IMR-90 (cell line): ENCODE data around the gene TGFB1. TPM values are rescaled to one million over a fixed set of nuclear protein-coding genes. Genes with fewer than 3 reads are reported as not detected.

Source experiments
- ATAC-seq: fragments of 200-7000 bp; cut with Tn5 transposase; 2 replicates; pipeline ENCODE4 v1.9.1; 2020; ENCODE audit warnings: low read depth, mild to moderate bottlenecking, moderate library complexity
- BruUV-seq: library from RNA; stranded (reverse); fragments of 400-500 nt; replicated peaks from 2 replicates; lab custom pipeline; 2021; lab: Mats Ljungman, UMichigan
- CTCF ChIA-PET: fragments of 300-600 bp; formaldehyde crosslinking; extraction: SDS; loops from one replicate; lab custom pipeline; 2021; ENCODE audit warnings: antibody characterized with exemption; lab: Yijun Ruan, JAX
- POLR2A ChIA-PET: fragments of 300-600 bp; sonication (Branson Sonifier 250); formaldehyde crosslinking; loops from one replicate; lab custom pipeline; 2022; ENCODE audit warnings: antibody characterized with exemption; ENCODE audit not compliant: unreplicated experiment; lab: Charles Lee
- DNase-seq: peaks from one replicate; pipeline ENCODE4 v3.0.0; 2013
- H2AFZ ChIP-seq: replicated peaks from 2 replicates; pipeline ENCODE3; 2013; ENCODE audit warnings: low read length, mild to moderate bottlenecking; ENCODE audit not compliant: poor library complexity
- H2AK5ac ChIP-seq: 2 replicates; pipeline ENCODE4 v1.6.1; 2013; ENCODE audit warnings: low read depth, low read length, inconsistent platforms
- H2AK9ac ChIP-seq: replicated peaks from 2 replicates; pipeline ENCODE3; 2013; ENCODE audit warnings: mild to moderate bottlenecking, low read depth, low read length, moderate library complexity; ENCODE audit not compliant: poor library complexity
- H2BK120ac ChIP-seq: 2 replicates; pipeline ENCODE4 v1.6.1; 2013; ENCODE audit warnings: low read depth, low read length, inconsistent platforms
- H2BK15ac ChIP-seq: 3 replicates; pipeline ENCODE4 v1.6.1; 2013; ENCODE audit warnings: low read depth, low read length, inconsistent platforms
- H2BK20ac ChIP-seq: 2 replicates; pipeline ENCODE4 v1.6.1; 2013; ENCODE audit warnings: low read depth, mild to moderate bottlenecking, inconsistent platforms, low read length, moderate library complexity
- H2BK5ac ChIP-seq: 2 replicates; pipeline ENCODE4 v1.6.1; 2013; ENCODE audit warnings: mild to moderate bottlenecking, low read depth, low read length, inconsistent platforms; ENCODE audit not compliant: poor library complexity, severe bottlenecking
- H3K14ac ChIP-seq: replicated peaks from 2 replicates; pipeline ENCODE4 v1.6.1; 2013; ENCODE audit warnings: low read depth, low read length, inconsistent platforms
- H3K18ac ChIP-seq: 2 replicates; pipeline ENCODE4 v1.6.1; 2013; ENCODE audit warnings: low read depth, low read length, control low read depth
- H3K23ac ChIP-seq: 2 replicates; pipeline ENCODE4 v1.6.1; 2013; ENCODE audit warnings: low read depth, low read length, inconsistent platforms
- H3K27ac ChIP-seq: 2 replicates; pipeline ENCODE4 v1.5.1; 2013; ENCODE audit warnings: mild to moderate bottlenecking, control low read depth, low read length; ENCODE audit not compliant: insufficient read depth
- H3K27me3 ChIP-seq: 2 replicates; pipeline ENCODE4 v1.6.1; 2013; ENCODE audit warnings: low read length; ENCODE audit not compliant: control insufficient read depth, insufficient read depth
- H3K36me3 ChIP-seq: 2 replicates; pipeline ENCODE4 v1.6.1; 2013; ENCODE audit warnings: low read length, mixed read lengths; ENCODE audit not compliant: control insufficient read depth, insufficient read depth
- H3K4ac ChIP-seq: 2 replicates; pipeline ENCODE4 v1.6.1; 2013; ENCODE audit warnings: low read depth, low read length, inconsistent platforms
- H3K4me1 ChIP-seq: 2 replicates; pipeline ENCODE4 v1.6.1; 2013; ENCODE audit warnings: low read length, mixed read lengths; ENCODE audit not compliant: control insufficient read depth, insufficient read depth
- H3K4me2 ChIP-seq: 2 replicates; pipeline ENCODE4 v1.6.1; 2013; ENCODE audit warnings: low read depth, mild to moderate bottlenecking, control low read depth, low read length, moderate library complexity
- H3K4me3 ChIP-seq: 2 replicates; pipeline ENCODE4 v1.5.1; 2013; ENCODE audit warnings: low read depth, mild to moderate bottlenecking, control low read depth, low read length, moderate library complexity; ENCODE audit not compliant: insufficient read depth
- H3K56ac ChIP-seq: 2 replicates; pipeline ENCODE4 v1.6.1; 2013; ENCODE audit warnings: low read length, inconsistent platforms; ENCODE audit not compliant: insufficient read depth; ENCODE audit errors: extremely low read depth
- H3K79me1 ChIP-seq, 2 experiments: 2 replicates each; pipeline ENCODE4 v1.6.1; 2013; ENCODE audit warnings: low read length in 2 of 2, inconsistent platforms in 1 of 2, low read depth in 1 of 2
- H3K9ac ChIP-seq: 2 replicates; pipeline ENCODE4 v1.6.1; 2013; ENCODE audit warnings: low read depth, low read length, control low read depth
- H3K9me1 ChIP-seq: 2 replicates; pipeline ENCODE4 v1.6.1; 2013; ENCODE audit warnings: low read length, inconsistent platforms; ENCODE audit not compliant: insufficient read depth
- H3K9me3 ChIP-seq: 2 replicates; pipeline ENCODE4 v1.6.1; 2013; ENCODE audit warnings: low read length; ENCODE audit not compliant: control insufficient read depth, insufficient read depth
- H4K20me1 ChIP-seq: 2 replicates; pipeline ENCODE4 v1.6.1; 2013; ENCODE audit warnings: low read length, inconsistent platforms; ENCODE audit not compliant: insufficient read depth
- H4K5ac ChIP-seq: 2 replicates; pipeline ENCODE4 v1.6.1; 2013; ENCODE audit warnings: mild to moderate bottlenecking, low read depth, low read length, control low read depth
- H4K8ac ChIP-seq, 2 experiments: 2 replicates each; pipeline ENCODE4 v1.6.1; 2013; ENCODE audit warnings: low read depth in 2 of 2, low read length in 2 of 2, control low read depth in 1 of 2, inconsistent platforms in 1 of 2
- H4K91ac ChIP-seq: 2 replicates; pipeline ENCODE4 v1.6.1; 2013; ENCODE audit warnings: low read depth, low read length, inconsistent platforms; ENCODE audit not compliant: insufficient read depth
- BHLHE40 ChIP-seq: fragments of 150-350 bp; IDR thresholded peaks from 2 replicates; pipeline ENCODE4 v1.6.1; 2016; ENCODE audit warnings: mild to moderate bottlenecking, low read depth, low read length
- ELK1 ChIP-seq: fragments of 150-350 bp; IDR thresholded peaks from 2 replicates; pipeline ENCODE4 v1.6.1; 2016; ENCODE audit warnings: low read depth, mild to moderate bottlenecking, low read length, moderate library complexity, borderline replicate concordance
- MAFK ChIP-seq: IDR thresholded peaks from 2 replicates; pipeline ENCODE4 v1.6.1; 2012; ENCODE audit warnings: low read depth, low read length, improper control_type of control experiment
- MXI1 ChIP-seq: IDR thresholded peaks from 2 replicates; pipeline ENCODE4 v1.6.1; 2012; ENCODE audit warnings: low read depth, mild to moderate bottlenecking, low read length, moderate library complexity, borderline replicate concordance
- SMC3 ChIP-seq: fragments of 150-350 bp; IDR thresholded peaks from 2 replicates; pipeline ENCODE4 v1.6.1; 2016; ENCODE audit warnings: low read depth, mild to moderate bottlenecking, antibody characterized with exemption, low read length, moderate library complexity
- WGBS, 2 experiments: methylation state at CpG; one replicate each; pipeline versions ENCODE4 v1.1.5 to v1.1.7; 2013; ENCODE audit warnings: missing lambda C conversion rate in 2 of 2; ENCODE audit not compliant: insufficient read length in 1 of 2; ENCODE audit errors: extremely low coverage in 2 of 2; 5-methylcytosine and 5-hydroxymethylcytosine counted together
- dilution Hi-C: fragments of 300-500 bp; cut with HindIII; formaldehyde crosslinking; loops from one replicate; pipeline ENCODE4 v1.14.3; 2018; ENCODE audit warnings: low sequenced_read_pairs; ENCODE audit not compliant: unreplicated experiment
- in situ Hi-C: fragments of 300-500 bp; cut with MboI; formaldehyde crosslinking; loops from 3 replicates; pipeline ENCODE4 v1.14.3; 2019; ENCODE audit warnings: low sequenced_read_pairs, inconsistent platforms, mixed read lengths
- intact Hi-C: fragments of 100-400 bp; cut with micrococcal nuclease; formaldehyde crosslinking; loops from 2 replicates; pipeline ENCODE4 v1.10.0; 2022
- polyA plus RNA-seq, 3 experiments: library from polyadenylated mRNA; depleted of rRNA; stranded (reverse); fragments of >200 nt; gene quantifications; 2 replicates each; pipeline ENCODE4 v1.2.3, GENCODE V29; 2012; ENCODE audit warnings: low replicate concordance in 1 of 3
- total RNA-seq: library from RNA; depleted of rRNA; stranded (reverse); fragments of >200 nt; gene quantifications from 2 replicates; pipeline ENCODE4 v1.2.3, GENCODE V29; 2012

The TGFB1 gene
- total and polyA plus RNA-seq, 2 of the 4 experiments (the other 2 are of a cell fraction), result 3.2 to 26.7 TPM

- H2BK20ac ChIP-seq, result no peak overlapping the region
- no peak overlapping the region for H2BK120ac ChIP-seq
- H3K18ac ChIP-seq, result no peak overlapping the region
- WGBS, 2 experiments, result no CpG with 5 or more reads among the region's 5 CpGs
- H4K91ac ChIP-seq, result no peak overlapping the region
- H3K14ac ChIP-seq, result peak overlapping the region; percentile 69
- H3K9me1 ChIP-seq, result peaks cover 9% of the 10 kb centered on the region; the same call in 1 of the 2 replicates
- peak overlapping the region; percentile 54; the same call in 1 of the 2 replicates for H3K4ac ChIP-seq
- peak overlapping the region; percentile 94 for H3K4me2 ChIP-seq
- ATAC-seq, result no peak
- no peaks in the 10 kb centered on the region for H4K20me1 ChIP-seq
- H3K4me3 ChIP-seq, result peak overlapping the region; percentile 79
- H2AFZ ChIP-seq, result peak overlapping the region; percentile 89
- no peak for DNase-seq
- peak overlapping the region; percentile 70 for H3K27ac ChIP-seq
- peak overlapping the region; percentile 62 for H3K56ac ChIP-seq
- H3K79me1 ChIP-seq, result peaks cover 18 to 30% of the 10 kb centered on the region in 2 experiments
- intact Hi-C loops (loop anchor here (5.0 kb wide), 1 partner anchor 46 kb away; the partner anchor contains the start of gene TGFB1), in situ Hi-C loops (no loop called here), dilution Hi-C loops (no loop called here)
- ChIA-PET POLR2A (no interaction called here), CTCF (no interaction called here)
- TF ChIP-seq MAFK (no peak), SMC3 (no peak), BHLHE40 (no peak), ELK1 (no peak), MXI1 (no peak)
- H3K4me1 ChIP-seq, result peaks cover 4% of the 10 kb centered on the region; the same call in 1 of the 2 replicates
- no peaks in the 10 kb centered on the region for H3K27me3 ChIP-seq
- peak overlapping the region; percentile 87 for H2AK9ac ChIP-seq
- peak overlapping the region; percentile 71 for H4K5ac ChIP-seq
- peak overlapping the region; percentile 59 to 74; a peak in 3 of 4 replicates for H4K8ac ChIP-seq
- H3K9me3 ChIP-seq, result no peaks in the 10 kb centered on the region
- H2AK5ac ChIP-seq, result no peak overlapping the region
- no TSS peak for BruUV-seq
- peak overlapping the region; percentile 81 for H3K9ac ChIP-seq
- peak overlapping the region; percentile 93 for H2BK5ac ChIP-seq
- H3K36me3 ChIP-seq, result 0 out of 2 replicates have a peak, but pooled peaks cover 3% of the 10 kb centered on the region
- H2BK15ac ChIP-seq, result no peak overlapping the region
- no peak overlapping the region for H3K23ac ChIP-seq
Observed at GRCh38 chr19:41398050-41398418, 44.3 kb upstream of the TGFB1 start.
